Transverse colon (tissue), 4 donors: Measurements from ENCODE around the gene UROC1. TPM values are rescaled to one million over a fixed set of nuclear protein-coding genes. Genes with fewer than 3 reads are reported as not detected.

ENCODE experiments used
- DNase-seq: peaks from one replicate; pipeline ENCODE4 v3.0.0-alpha.2; 2019
- H3K27ac ChIP-seq, 4 donors: fragments of 200-600 bp; sonication (generic); 2 replicates each; pipeline ENCODE4 v1.5.1; 2016 to 2018; ENCODE audit warnings: inconsistent platforms in 4 of 4
- H3K27me3 ChIP-seq: fragments of 200-600 bp; sonication (generic); 2 replicates; pipeline ENCODE4 v1.5.1; 2017; ENCODE audit warnings: inconsistent platforms
- H3K36me3 ChIP-seq, 4 donors: fragments of 200-600 bp; sonication (generic); 2 replicates each; pipeline ENCODE4 v1.5.1; 2017 to 2019; ENCODE audit warnings: inconsistent platforms in 4 of 4
- H3K4me1 ChIP-seq, 4 donors: fragments of 200-600 bp; sonication (generic); 2 replicates each; pipeline ENCODE4 v1.5.1; 2017 to 2020; ENCODE audit warnings: inconsistent platforms in 4 of 4
- H3K4me3 ChIP-seq, 4 donors: fragments of 200-600 bp; sonication (generic); 1 replicate in 1 of 4; 2 replicates in 3 of 4; pipeline versions ENCODE4 v1.5.1 to v1.6.1; 2017 to 2019; ENCODE audit warnings: inconsistent platforms in 4 of 4
- H3K9me3 ChIP-seq, 2 donors: fragments of 200-600 bp; sonication (generic); 2 replicates each; pipeline ENCODE4 v1.5.1; 2017 to 2019; ENCODE audit warnings: inconsistent platforms in 2 of 2
- EP300 ChIP-seq: sonication (generic); formaldehyde crosslinking; IDR thresholded peaks from one replicate; pipeline ENCODE4 v1.6.1; 2017; ENCODE audit warnings: antibody characterized with exemption, low read depth
- POLR2A ChIP-seq: fragments of 450-650 bp; IDR thresholded peaks from one replicate; pipeline ENCODE4 v1.6.1; 2016; ENCODE audit warnings: antibody characterized with exemption, mild to moderate bottlenecking, moderate library complexity
- POLR2AphosphoS5 ChIP-seq, 3 donors: sonication (generic); formaldehyde crosslinking; IDR thresholded peaks; one replicate each; pipeline ENCODE4 v1.6.1; 2016; ENCODE audit warnings: antibody characterized with exemption in 3 of 3
- WGBS, 2 donors: methylation state at CpG; one replicate each; pipeline ENCODE4 v1.1.5; 2018; ENCODE audit warnings: low coverage in 1 of 2; 5-methylcytosine and 5-hydroxymethylcytosine counted together
- in situ Hi-C, 4 donors: fragments of 200-750 bp; cut with MboI; loops; one replicate each; pipeline versions ENCODE4 v1.15.0 to v1.15.1; 2017; ENCODE audit warnings: low sequenced_read_pairs in 3 of 4, low pct_ligation_motif_present in 1 of 4, low pct_unique_long_range_greater_than_20kb in 1 of 4
- intact Hi-C: fragments of 100-400 bp; cut with DNase I; formaldehyde crosslinking; loops from one replicate; pipeline ENCODE4 v1.15.1; 2023; ENCODE audit warnings: low total_unique reads
- total RNA-seq, 4 donors: library from RNA; depleted of rRNA; stranded (reverse); fragments of >200 nt; gene quantifications; one replicate each; pipeline ENCODE4 v1.1.0, GENCODE V29; 2016
- TF ChIP-seq, protein P1 (sequence below), 5 experiments: fragments of 200-600 bp in 3 of 5; fragments of 450-650 bp in 2 of 5; sonication (generic) in 3 of 5; IDR thresholded peaks; 1 replicate in 2 of 5; 2 replicates in 3 of 5; pipeline ENCODE4 v1.5.1; 2016 to 2017; ENCODE audit warnings: antibody characterized with exemption in 5 of 5, inconsistent platforms in 3 of 5, mild to moderate bottlenecking in 2 of 5, moderate library complexity in 1 of 5

The UROC1 gene
- total RNA-seq, 4 donors from 2014 or later = not detected

DNA sequence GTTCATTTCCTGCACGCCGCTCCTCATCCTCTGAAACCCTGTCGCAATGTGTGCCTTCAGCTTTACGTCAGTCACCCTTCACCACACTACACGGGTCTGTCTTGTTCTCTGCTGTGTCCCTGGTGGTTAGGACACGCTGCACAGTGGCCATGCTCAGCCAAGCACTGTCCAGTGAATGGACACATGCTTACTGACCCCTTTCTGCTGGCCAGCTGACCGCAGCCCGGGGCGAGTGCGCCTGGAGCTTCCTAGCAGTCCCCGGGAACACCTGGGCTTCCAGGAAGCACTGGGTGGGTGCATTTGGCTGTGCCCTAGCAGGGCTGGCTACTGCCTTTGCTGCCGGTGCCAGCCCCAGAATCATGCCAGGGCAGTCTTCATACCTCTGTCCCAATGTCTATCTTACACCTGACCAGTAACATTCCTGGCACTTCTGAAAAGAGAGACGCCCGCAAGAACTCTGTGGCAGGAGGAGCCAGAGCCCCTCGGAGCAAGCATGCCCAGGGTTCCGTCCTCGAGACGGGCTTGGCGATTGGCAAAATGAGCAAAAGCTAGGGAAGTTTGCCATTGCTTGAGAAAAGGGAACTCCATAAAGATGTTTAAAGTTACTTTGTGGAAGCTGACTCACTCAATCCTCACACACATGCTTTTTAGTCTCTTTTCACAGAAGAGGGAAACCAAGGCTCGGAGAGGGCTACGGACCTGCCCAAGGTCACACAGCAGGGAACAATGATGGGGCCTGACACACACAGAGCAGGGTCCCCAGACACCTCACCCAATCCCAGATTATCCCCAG is 26.2 kb downstream of the UROC1 start:
- Histone ChIP-seq H3K27ac (no peak overlapping the region), H3K27me3 (no peaks in the 10 kb centered on the region), H3K36me3 (no peaks in the 10 kb centered on the region), H3K4me1 (no peaks in the 10 kb centered on the region), H3K4me3 (no peak overlapping the region), H3K9me3 (no peaks in the 10 kb centered on the region)
- in situ Hi-C loops = no loop called here
- TF ChIP-seq, protein P1, sequence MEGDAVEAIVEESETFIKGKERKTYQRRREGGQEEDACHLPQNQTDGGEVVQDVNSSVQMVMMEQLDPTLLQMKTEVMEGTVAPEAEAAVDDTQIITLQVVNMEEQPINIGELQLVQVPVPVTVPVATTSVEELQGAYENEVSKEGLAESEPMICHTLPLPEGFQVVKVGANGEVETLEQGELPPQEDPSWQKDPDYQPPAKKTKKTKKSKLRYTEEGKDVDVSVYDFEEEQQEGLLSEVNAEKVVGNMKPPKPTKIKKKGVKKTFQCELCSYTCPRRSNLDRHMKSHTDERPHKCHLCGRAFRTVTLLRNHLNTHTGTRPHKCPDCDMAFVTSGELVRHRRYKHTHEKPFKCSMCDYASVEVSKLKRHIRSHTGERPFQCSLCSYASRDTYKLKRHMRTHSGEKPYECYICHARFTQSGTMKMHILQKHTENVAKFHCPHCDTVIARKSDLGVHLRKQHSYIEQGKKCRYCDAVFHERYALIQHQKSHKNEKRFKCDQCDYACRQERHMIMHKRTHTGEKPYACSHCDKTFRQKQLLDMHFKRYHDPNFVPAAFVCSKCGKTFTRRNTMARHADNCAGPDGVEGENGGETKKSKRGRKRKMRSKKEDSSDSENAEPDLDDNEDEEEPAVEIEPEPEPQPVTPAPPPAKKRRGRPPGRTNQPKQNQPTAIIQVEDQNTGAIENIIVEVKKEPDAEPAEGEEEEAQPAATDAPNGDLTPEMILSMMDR (IDR thresholded peaks at IDR 0.05) = no peak
- TF ChIP-seq POLR2AphosphoS5 (IDR thresholded peaks at IDR 0.05) (no peak), POLR2A (no peak)
- 87% methylated on average over 18 of the region's 21 CpGs; no CpG with 5 or more reads in 1 of the 2 donors for WGBS, 2 donors
- intact Hi-C loops = no loop called here
- DNase-seq = no peak

DNA sequence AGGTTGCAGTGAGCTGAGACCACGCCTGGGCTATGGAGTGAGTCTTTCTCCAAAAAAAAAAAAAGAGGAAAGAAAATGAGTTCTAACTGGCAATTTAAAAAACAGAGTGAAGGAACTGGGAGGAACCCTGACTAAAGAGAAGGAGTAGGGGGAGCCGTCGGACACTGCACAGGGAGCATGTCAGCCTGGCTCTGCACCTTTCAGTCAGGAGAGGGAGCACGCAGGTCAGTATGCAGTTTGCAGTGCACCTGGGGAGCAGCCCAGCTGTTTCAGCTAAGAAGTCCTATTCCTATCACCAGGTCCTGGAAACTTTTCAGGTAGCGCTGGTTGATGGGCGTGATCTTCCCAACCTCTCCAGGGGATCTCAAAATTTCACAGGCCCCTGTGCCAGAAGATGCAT is 27.0 kb downstream of the UROC1 start:
- intact Hi-C loops = no loop called here
- no peak for DNase-seq
- no peaks in the 10 kb centered on the region for H3K9me3 ChIP-seq
- no peaks in the 10 kb centered on the region for H3K4me1 ChIP-seq
- in situ Hi-C loops = no loop called here
- no peaks in the 10 kb centered on the region for H3K36me3 ChIP-seq
- H3K27ac ChIP-seq = no peak overlapping the region
- H3K27me3 ChIP-seq = no peaks in the 10 kb centered on the region
- WGBS, 2 donors = 50 to 66% methylated on average over 4 to 6 of the region's 6 CpGs
- H3K4me3 ChIP-seq = no peak overlapping the region
- TF ChIP-seq, protein P1 (IDR thresholded peaks at IDR 0.05) = no peak
- TF ChIP-seq POLR2AphosphoS5 (IDR thresholded peaks at IDR 0.05) (no peak), POLR2A (no peak), EP300 (no peak)

DNA sequence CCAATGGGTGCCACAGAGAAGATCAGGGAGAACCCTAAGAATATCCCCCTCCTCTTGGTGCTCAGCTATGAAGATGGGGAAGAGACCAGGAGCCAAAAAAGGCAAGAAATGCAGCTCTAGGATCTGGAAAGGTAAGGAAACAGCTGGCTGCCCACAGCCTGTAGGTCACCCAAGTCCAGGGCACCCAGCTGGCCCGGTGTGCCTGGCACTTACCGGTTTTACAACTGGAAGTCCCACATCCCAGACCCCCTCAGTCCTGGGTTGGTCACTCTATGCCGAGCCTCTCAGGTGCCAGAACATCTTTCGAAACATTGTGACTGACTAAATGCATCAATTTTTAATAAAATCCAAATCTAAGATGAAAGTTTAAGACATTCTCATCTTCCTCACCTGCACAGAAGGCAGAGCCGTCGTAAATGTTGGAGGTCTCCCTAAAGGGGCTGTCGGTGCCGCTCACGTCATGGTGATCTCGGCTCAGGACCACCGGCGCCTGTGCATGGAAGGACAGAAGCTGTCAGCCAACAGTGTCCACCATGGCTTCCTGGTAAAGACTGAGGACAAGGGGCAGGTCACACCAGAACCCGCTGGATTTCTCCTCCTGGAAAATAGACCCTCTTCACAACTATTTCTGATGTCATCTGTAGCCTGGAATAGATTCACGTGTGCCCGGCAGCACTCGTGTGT is 28.5 kb downstream of the UROC1 start:
- Histone ChIP-seq H3K9me3 (no peaks in the 10 kb centered on the region), H3K4me1 (no peaks in the 10 kb centered on the region), H3K27me3 (no peaks in the 10 kb centered on the region), H3K36me3 (no peaks in the 10 kb centered on the region), H3K4me3 (no peak overlapping the region), H3K27ac (no peak overlapping the region)
- intact Hi-C loops (no loop called here), in situ Hi-C loops (no loop called here)
- DNase-seq = no peak
- WGBS, 2 donors = 93 to 100% methylated on average over 1 to 16 of the region's 16 CpGs
- TF ChIP-seq, protein P1 (IDR thresholded peaks at IDR 0.05) = no peak
- TF ChIP-seq POLR2A (no peak), EP300 (no peak), POLR2AphosphoS5 (IDR thresholded peaks at IDR 0.05) (no peak)

DNA sequence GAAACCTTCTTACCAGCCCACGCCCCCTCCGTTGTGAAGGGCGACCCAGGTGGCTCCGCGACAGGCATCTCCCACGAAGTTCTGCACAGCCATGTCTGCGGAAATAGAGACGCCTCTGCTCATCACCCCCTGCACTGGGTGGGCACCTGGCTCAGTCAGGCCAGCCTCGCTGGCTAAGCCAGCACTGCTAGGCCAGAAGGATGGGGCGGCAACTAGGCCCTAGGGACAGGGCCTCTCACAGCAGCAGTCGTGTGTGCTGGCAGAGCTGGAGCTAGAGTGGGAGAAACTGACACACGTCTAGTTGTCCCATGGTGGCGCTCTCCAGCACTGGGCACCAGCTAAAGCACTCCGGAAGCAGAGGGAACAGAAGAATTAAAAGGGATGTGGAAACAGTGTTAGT is 29.4 kb downstream of the UROC1 start:
- no peaks in the 10 kb centered on the region for H3K36me3 ChIP-seq
- in situ Hi-C loops (no loop called here), intact Hi-C loops (no loop called here)
- WGBS, 2 donors = 79 to 82% methylated on average over 3 to 14 of the region's 14 CpGs
- no peaks in the 10 kb centered on the region for H3K27me3 ChIP-seq
- no peak for DNase-seq
- H3K4me3 ChIP-seq = no peak overlapping the region
- no peaks in the 10 kb centered on the region for H3K4me1 ChIP-seq
- H3K9me3 ChIP-seq = no peaks in the 10 kb centered on the region
- no peak overlapping the region for H3K27ac ChIP-seq
- no peak for TF ChIP-seq POLR2A
- no peak for TF ChIP-seq EP300
- TF ChIP-seq, protein P1 (IDR thresholded peaks at IDR 0.05) = no peak
- no peak for TF ChIP-seq POLR2AphosphoS5 (IDR thresholded peaks at IDR 0.05)
